Fibroblast of the aortic adventitia (primary cell): Measurements from ENCODE around the gene GPATCH2. TPM values are rescaled to one million over a fixed set of nuclear protein-coding genes. Genes with fewer than 3 reads are reported as not detected.

Experiments
- DNase-seq: peaks from one replicate; pipeline ENCODE4 v3.0.0-alpha.2; 2010; ENCODE audit warnings: low read depth
- H3K4me3 ChIP-seq: 2 replicates; pipeline ENCODE4 v1.5.1; 2011; ENCODE audit warnings: low read depth, mild to moderate bottlenecking, control low read depth, low read length, moderate library complexity
- total RNA-seq: library from RNA; depleted of rRNA; stranded (reverse); fragments of >200 nt; gene quantifications from 2 replicates; pipeline ENCODE4 v1.2.3, GENCODE V29; 2012; ENCODE audit warnings: low replicate concordance
- TF ChIP-seq, protein P1 (sequence below): IDR thresholded peaks from 2 replicates; pipeline ENCODE4 v1.5.1; 2011; ENCODE audit warnings: mild to moderate bottlenecking, low read length, control low read depth, inconsistent platforms; ENCODE audit not compliant: insufficient read depth

GPATCH2 gene
- total RNA-seq, result 23.6 and 39.6 TPM in 2 replicates

DNA sequence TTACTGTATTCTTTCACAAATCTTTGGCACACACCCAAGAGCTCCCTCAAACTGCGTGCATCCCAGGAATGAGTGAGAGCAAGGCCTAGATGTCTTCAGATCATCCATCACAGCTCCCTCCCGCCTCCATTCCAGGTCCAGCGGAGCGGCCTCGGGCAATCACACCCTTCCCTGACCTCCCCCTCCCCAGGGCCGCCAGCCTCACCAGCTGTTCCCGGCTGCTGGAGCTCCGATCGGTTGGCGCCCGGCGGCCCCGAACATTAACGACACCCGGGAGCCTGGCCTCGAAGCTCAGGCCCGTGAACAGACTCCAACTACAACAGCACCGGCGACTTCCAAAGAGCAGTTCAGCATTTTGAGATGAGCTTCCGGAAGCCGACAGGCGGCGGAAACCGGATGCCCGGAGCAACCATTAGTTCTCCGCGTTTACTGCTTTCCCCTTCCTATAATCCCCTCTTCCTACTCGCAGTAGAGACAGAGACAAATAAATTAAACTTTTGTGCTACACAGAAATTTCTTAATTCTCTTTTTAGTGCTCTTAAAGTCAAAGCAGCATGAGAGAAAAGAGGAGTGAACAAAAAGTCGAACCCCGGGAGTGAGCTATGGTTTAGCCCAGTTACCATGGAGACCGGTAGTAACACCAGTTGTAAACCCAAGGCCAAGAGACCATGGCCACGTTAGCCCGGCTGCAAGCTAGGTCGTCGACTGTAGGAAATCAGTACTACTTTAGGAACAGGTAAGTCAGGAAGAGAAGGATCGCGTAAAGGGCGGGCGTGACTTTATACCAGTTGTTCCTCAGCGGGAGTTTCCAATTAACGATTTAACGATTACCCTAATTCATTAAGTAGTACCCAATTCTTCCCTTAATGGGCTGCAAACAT lies at the start of gene GPATCH2, which contains the start of gene SPATA17:
Gene GPATCH2, minus strand, starts transcription at position 380 of the 881 bp plus-strand sequence. Its CDS starts 119 bp downstream, at position 261.
Gene SPATA17, plus strand, starts transcription at position 634 of the 881 bp plus-strand sequence. Its CDS starts 35 bp downstream, at position 669.
- TF ChIP-seq, protein P1, sequence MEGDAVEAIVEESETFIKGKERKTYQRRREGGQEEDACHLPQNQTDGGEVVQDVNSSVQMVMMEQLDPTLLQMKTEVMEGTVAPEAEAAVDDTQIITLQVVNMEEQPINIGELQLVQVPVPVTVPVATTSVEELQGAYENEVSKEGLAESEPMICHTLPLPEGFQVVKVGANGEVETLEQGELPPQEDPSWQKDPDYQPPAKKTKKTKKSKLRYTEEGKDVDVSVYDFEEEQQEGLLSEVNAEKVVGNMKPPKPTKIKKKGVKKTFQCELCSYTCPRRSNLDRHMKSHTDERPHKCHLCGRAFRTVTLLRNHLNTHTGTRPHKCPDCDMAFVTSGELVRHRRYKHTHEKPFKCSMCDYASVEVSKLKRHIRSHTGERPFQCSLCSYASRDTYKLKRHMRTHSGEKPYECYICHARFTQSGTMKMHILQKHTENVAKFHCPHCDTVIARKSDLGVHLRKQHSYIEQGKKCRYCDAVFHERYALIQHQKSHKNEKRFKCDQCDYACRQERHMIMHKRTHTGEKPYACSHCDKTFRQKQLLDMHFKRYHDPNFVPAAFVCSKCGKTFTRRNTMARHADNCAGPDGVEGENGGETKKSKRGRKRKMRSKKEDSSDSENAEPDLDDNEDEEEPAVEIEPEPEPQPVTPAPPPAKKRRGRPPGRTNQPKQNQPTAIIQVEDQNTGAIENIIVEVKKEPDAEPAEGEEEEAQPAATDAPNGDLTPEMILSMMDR, result peak; percentile 40
- peak within 1 kb of the TSS; percentile 69 for H3K4me3 ChIP-seq
- DNase-seq, result peak; percentile 94

- H3K4me3 ChIP-seq, result no peak overlapping the region
- no peak for DNase-seq
- TF ChIP-seq, protein P1, result no peak
Measured at GRCh38 chr1:217674028-217674729, 43.3 kb upstream of the GPATCH2 start.

- no peak overlapping the region for H3K4me3 ChIP-seq
- no peak for DNase-seq
- TF ChIP-seq, protein P1, result no peak
Measured at GRCh38 chr1:217673387-217673786, 42.5 kb upstream of the GPATCH2 start.

DNA sequence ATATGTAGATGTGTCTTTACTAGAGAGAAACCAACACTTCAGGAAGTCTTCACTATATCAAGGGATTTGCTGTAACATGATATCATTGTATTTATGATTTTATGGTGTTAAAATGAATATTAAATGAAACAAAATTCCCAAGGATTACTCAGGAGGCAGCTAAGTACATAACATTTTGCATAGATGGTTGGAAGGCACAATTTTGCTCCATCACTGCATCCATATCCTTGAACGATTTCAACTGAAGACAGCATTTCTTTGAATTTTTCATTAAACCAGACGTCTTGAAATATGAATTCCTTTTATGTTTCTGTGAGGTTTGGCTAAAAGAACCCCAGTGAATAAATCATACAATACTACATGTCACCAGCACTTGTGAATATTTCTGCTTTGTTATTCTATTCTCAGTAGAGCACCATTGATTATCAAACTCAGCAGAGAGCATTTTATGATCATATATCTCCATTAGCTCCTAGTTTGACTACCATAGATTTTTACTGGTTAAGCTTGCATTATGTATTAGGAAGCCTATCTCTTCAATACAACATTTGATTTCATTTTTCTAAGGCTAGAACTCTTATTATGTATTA lies 37.6 kb upstream of the GPATCH2 start:
- TF ChIP-seq, protein P1, result no peak

GRCh38 chr1:217661407-217661806 lies 30.5 kb upstream of the GPATCH2 start:
- DNase-seq, result peak; percentile 1
- TF ChIP-seq, protein P1, result no peak
- H3K4me3 ChIP-seq, result no peak overlapping the region

More for the DNA sequence above, 37.6 kb upstream of the GPATCH2 start:
- no peak overlapping the region for H3K4me3 ChIP-seq
- no peak for DNase-seq

GRCh38 chr1:217660353-217661062 lies 29.6 kb upstream of the GPATCH2 start:
- TF ChIP-seq, protein P1, result peak; percentile 70
- no peak overlapping the region for H3K4me3 ChIP-seq
- peak; percentile 69 for DNase-seq
